Activated T-helper 2 cell treated with anti-CD3 and anti-CD28 coated beads, Interferon-gamma antibody, Interleukin-2, Interleukin-4, amounts not matched to agents 10 μg/mL and 5 μg/mL and 100 μg/mL, durations not matched to agents 14 hours and 24 hours and 36 hours (primary cell): ENCODE measurements around the gene CDK2. TPM values are rescaled to one million over a fixed set of nuclear protein-coding genes. Genes with fewer than 3 reads are reported as not detected.

Experiments used
- DNase-seq: peaks from one replicate; pipeline ENCODE4 v3.0.0; 2021; ENCODE audit warnings: low spot score
- H3K27ac Mint-ChIP-seq: one replicate; pipeline ENCODE4 v1.8.0; 2021; ENCODE audit warnings: mixed read lengths
- H3K27me3 Mint-ChIP-seq: one replicate; pipeline ENCODE4 v1.8.0; 2021; ENCODE audit warnings: low read depth, mixed read lengths
- H3K36me3 Mint-ChIP-seq: one replicate; pipeline ENCODE4 v1.8.0; 2021; ENCODE audit warnings: low read depth, mixed read lengths
- H3K4me1 Mint-ChIP-seq: one replicate; pipeline ENCODE4 v1.8.0; 2021; ENCODE audit warnings: low read depth, mixed read lengths
- H3K4me3 Mint-ChIP-seq: one replicate; pipeline ENCODE4 v1.8.0; 2021; ENCODE audit warnings: low read depth, mild to moderate bottlenecking, moderate library complexity, mixed read lengths
- H3K9me3 Mint-ChIP-seq: one replicate; pipeline ENCODE4 v1.8.0; 2021; ENCODE audit warnings: mixed read lengths
- intact Hi-C: fragments of 100-400 bp; cut with micrococcal nuclease; formaldehyde crosslinking; loops from one replicate; pipeline ENCODE4 v1.15.1; 2023
- total RNA-seq: library from RNA; stranded (reverse); gene quantifications from 2 replicates; pipeline ENCODE4 v1.2.3, GENCODE V29; 2022

CDK2 gene
- total RNA-seq, 1 donor from 2014 or later, result 116 TPM

DNA sequence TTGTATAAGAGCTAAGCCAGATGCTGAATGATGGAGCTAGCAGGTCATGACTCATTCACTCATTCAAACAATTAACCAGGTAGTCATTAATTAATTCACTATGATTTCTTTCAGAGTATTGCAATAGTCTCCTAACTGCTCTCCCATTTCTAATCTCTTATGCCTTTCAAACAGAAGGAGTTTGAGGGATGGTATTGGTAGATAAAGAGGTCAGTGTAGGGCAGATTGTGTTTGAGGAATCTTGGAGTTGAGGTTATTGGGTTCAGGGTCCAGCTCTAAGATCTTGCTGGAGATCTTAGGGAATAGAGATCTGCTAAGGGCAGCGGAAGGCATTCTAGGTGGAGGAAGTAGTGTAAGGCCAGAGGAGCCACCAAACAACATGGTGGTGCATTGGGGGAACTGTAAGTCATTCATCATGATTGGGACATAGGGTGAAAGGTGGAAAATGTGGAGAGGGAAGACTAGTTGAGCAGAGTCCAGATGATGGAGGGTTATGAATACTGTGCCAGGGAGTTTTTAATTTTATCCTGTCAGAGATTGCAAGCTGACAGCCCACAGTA is 24.0 kb upstream of the CDK2 start:
- intact Hi-C loops, result no loop called here
- Mint-ChIP-seq H3K4me1 (peaks cover 35% of the 10 kb centered on the region), H3K9me3 (no peaks in the 10 kb centered on the region), H3K36me3 (peaks cover 96% of the 10 kb centered on the region), H3K4me3 (no peak overlapping the region), H3K27me3 (no peaks in the 10 kb centered on the region), H3K27ac (peak overlapping the region; percentile 9)
- DNase-seq, result no peak

DNA sequence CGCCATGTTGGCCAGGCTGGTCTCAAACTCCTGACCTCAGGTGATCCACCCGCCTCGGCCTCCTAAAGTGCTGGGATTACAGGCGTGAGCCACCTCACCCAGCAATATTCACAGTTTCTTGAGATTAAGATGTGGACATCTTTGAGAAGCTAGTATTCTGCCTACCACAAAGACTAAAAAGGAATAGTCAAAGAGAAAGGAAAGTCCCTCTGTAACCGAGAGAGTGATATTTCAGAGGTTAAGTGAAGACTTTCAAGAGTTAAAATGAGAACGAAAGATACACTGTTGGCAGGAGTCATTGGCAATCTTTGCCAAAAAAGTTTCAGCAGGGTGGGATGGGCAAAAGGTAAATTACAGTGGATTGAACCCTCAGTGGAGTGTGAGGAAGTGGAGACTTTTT is 20.1 kb upstream of the CDK2 start:
- Mint-ChIP-seq H3K36me3 (peaks cover 76% of the 10 kb centered on the region), H3K27ac (peak overlapping the region; percentile 43), H3K4me1 (peaks cover 10% of the 10 kb centered on the region), H3K4me3 (no peak overlapping the region), H3K9me3 (no peaks in the 10 kb centered on the region), H3K27me3 (no peaks in the 10 kb centered on the region)
- intact Hi-C loops, result no loop called here
- DNase-seq, result no peak

DNA sequence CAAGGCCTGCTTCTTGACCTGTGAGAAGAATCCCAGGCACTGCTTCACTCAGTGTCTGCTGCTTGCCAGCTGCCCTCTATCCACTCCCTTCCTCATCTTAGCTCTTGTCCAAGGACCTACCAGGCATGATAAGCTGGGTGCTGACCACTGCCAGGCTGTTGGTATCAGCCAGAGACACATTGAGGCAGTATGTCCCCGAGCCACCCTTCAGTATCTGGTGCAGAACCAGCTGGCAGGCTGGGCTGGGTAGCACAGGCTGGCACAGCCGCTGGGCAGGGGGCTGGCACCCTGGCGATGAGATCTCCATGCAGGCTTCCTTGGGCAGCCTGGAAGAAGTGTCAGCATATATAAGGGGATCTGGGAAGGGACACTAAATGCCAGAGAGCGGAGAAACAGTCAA is 11.3 kb upstream of the CDK2 start:
- no peak for DNase-seq
- Mint-ChIP-seq H3K27me3 (no peaks in the 10 kb centered on the region), H3K36me3 (peaks cover 51% of the 10 kb centered on the region), H3K4me3 (no peak overlapping the region), H3K27ac (peak overlapping the region; percentile 39), H3K4me1 (peaks cover 4% of the 10 kb centered on the region), H3K9me3 (no peaks in the 10 kb centered on the region)
- intact Hi-C loops, result no loop called here

- Mint-ChIP-seq H3K4me3 (no peak overlapping the region), H3K4me1 (peaks cover 4% of the 10 kb centered on the region), H3K9me3 (no peaks in the 10 kb centered on the region), H3K36me3 (peaks cover 48% of the 10 kb centered on the region), H3K27ac (peak overlapping the region; percentile 4), H3K27me3 (no peaks in the 10 kb centered on the region)
- peak; percentile 28 for DNase-seq
- intact Hi-C loops, result no loop called here
These were observed 10.7 kb upstream of the CDK2 start for GRCh38 chr12:55955800-55956508.

DNA sequence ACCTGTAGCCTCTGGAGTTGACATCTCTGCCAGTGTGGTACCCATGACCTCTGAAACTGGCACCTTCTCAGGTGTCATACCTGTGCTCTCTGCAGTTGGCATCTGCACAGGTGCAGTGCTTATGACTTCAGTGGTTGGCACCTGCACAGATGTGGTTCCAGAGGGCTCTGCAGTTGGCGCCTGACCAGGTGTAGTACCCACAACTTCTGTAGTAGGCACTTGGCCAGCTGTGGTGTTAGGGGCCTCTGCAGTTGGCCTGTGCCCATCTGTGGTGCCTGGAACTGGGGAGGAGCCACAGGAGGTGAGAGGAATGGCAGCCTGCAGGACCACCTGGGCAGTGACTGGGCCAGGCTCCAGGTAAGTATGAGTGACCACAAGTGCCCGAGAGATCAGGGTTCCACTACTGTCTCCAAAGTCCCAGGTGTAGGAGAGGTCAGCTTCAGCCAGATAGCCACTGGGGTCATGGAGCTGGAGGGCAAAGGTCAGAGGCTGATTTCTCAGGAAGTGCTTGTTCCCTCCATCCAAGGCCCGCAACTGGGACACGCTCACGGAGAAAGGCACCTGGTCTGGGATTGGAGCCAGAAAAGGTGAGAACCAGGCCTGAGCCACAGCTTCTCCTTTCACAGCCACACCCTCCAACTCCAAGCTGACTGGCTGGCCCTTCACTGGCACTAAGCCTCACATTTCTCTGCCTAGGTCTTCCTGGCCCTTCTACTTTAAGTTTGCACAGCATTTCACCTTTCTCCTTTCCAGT is 9.3 kb upstream of the CDK2 start:
- DNase-seq, result no peak
- Mint-ChIP-seq H3K27me3 (no peaks in the 10 kb centered on the region), H3K36me3 (peaks cover 35% of the 10 kb centered on the region), H3K4me1 (peaks cover 4% of the 10 kb centered on the region), H3K9me3 (no peaks in the 10 kb centered on the region), H3K27ac (no peak overlapping the region), H3K4me3 (no peak overlapping the region)
- intact Hi-C loops, result no loop called here

- Mint-ChIP-seq H3K4me1 (peaks cover 22% of the 10 kb centered on the region), H3K27ac (no peak overlapping the region), H3K27me3 (no peaks in the 10 kb centered on the region), H3K36me3 (peaks cover 16% of the 10 kb centered on the region), H3K4me3 (no peak overlapping the region), H3K9me3 (no peaks in the 10 kb centered on the region)
- DNase-seq, result no peak
- intact Hi-C loops, result no loop called here
These were observed 2.9 kb upstream of the CDK2 start for GRCh38 chr12:55963760-55964159.

- Mint-ChIP-seq H3K36me3 (peaks cover 19% of the 10 kb centered on the region), H3K4me3 (no peak overlapping the region)
These were observed 1.4 kb upstream of the CDK2 start for GRCh38 chr12:55965240-55965639.

GRCh38 chr12:55965941-55966407 is 656 bp upstream of the CDK2 start, which contains the start of gene PMEL:
PMEL (minus strand) TSS chr12:55966042; CDS start chr12:55966011, 31 bp downstream.
- Mint-ChIP-seq H3K9me3 (no peaks in the 10 kb centered on the region), H3K36me3 (peaks cover 25% of the 10 kb centered on the region), H3K4me3 (peak within 1 kb of the TSS; percentile 99), H3K27ac (peak within 1 kb of the TSS; percentile 88), H3K4me1 (peaks cover 31% of the 10 kb centered on the region), H3K27me3 (no peaks in the 10 kb centered on the region)
- no peak for DNase-seq
- intact Hi-C loops, result no loop called here

More at GRCh38 chr12:55965240-55965639, 1.4 kb upstream of the CDK2 start:
- Mint-ChIP-seq H3K4me1 (peaks cover 27% of the 10 kb centered on the region), H3K27me3 (no peaks in the 10 kb centered on the region), H3K9me3 (no peaks in the 10 kb centered on the region), H3K27ac (no peak overlapping the region)
- intact Hi-C loops, result no loop called here
- DNase-seq, result no peak

DNA sequence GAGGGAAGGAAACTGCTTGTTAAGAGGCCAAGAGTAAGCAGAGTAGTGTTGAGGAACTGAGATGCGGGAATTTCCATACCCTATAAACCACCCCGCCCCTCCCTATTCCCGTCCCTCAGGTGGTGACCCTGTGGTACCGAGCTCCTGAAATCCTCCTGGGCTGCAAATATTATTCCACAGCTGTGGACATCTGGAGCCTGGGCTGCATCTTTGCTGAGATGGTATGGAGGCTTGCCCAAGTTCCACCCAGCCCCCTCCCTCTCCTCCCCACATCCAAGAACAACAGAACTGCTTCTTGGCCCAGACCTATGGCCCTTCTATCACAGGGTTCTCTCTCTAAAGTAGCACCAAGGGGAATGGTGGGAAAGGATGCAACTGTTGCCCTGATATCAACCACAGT is 2.7 kb downstream of the CDK2 start:
- Mint-ChIP-seq H3K27me3 (no peaks in the 10 kb centered on the region), H3K9me3 (no peaks in the 10 kb centered on the region), H3K4me3 (no peak overlapping the region), H3K27ac (no peak overlapping the region), H3K36me3 (peaks cover 38% of the 10 kb centered on the region), H3K4me1 (peaks cover 38% of the 10 kb centered on the region)
- intact Hi-C loops, result no loop called here
- DNase-seq, result no peak

- Mint-ChIP-seq H3K4me1 (peaks cover 38% of the 10 kb centered on the region), H3K9me3 (no peaks in the 10 kb centered on the region), H3K4me3 (no peak overlapping the region), H3K27me3 (no peaks in the 10 kb centered on the region), H3K27ac (no peak overlapping the region), H3K36me3 (peaks cover 38% of the 10 kb centered on the region)
- intact Hi-C loops, result no loop called here
- DNase-seq, result no peak
These were observed 4.1 kb downstream of the CDK2 start for GRCh38 chr12:55970775-55971174.

DNA sequence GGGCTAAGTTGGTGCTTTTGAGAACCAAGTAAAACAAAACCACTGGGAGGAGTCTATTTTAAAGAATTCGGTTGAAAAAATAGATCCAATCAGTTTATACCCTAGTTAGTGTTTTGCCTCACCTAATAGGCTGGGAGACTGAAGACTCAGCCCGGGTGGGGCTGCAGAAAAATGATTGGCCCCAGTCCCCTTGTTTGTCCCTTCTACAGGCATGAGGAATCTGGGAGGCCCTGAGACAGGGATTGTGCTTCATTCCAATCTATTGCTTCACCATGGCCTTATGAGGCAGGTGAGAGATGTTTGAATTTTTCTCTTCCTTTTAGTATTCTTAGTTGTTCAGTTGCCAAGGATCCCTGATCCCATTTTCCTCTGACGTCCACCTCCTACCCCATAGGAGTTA is 5.4 kb downstream of the CDK2 start:
- peaks cover 34% of the 10 kb centered on the region for H3K36me3 Mint-ChIP-seq
- H3K4me3 Mint-ChIP-seq, result no peak overlapping the region
- peaks cover 38% of the 10 kb centered on the region for H3K4me1 Mint-ChIP-seq
- no peak for DNase-seq
- intact Hi-C loops, result no loop called here
- no peaks in the 10 kb centered on the region for H3K27me3 Mint-ChIP-seq
- no peaks in the 10 kb centered on the region for H3K9me3 Mint-ChIP-seq
- peak overlapping the region; percentile 40 for H3K27ac Mint-ChIP-seq

DNA sequence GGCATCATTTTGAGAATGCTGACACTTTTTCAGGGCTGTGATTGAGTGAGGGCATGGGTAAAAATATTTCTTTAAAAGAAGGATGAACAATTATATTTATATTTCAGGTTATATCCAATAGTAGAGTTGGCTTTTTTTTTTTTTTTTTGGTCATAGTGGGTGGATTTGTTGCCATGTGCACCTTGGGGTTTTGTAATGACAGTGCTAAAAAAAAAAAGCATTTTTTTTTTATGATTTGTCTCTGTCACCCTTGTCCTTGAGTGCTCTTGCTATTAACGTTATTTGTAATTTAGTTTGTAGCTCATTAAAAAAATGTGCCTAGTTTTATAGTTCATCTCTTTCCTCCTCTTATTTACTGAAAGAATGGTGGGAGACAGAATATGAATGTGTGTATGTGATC is 5.8 kb downstream of the CDK2 start:
- no peak overlapping the region for H3K4me3 Mint-ChIP-seq
- intact Hi-C loops, result no loop called here
- H3K27ac Mint-ChIP-seq, result peak overlapping the region; percentile 40
- no peaks in the 10 kb centered on the region for H3K9me3 Mint-ChIP-seq
- peaks cover 33% of the 10 kb centered on the region for H3K36me3 Mint-ChIP-seq
- no peak for DNase-seq
- peaks cover 36% of the 10 kb centered on the region for H3K4me1 Mint-ChIP-seq
- no peaks in the 10 kb centered on the region for H3K27me3 Mint-ChIP-seq
